HG03280 (cell line): ENCODE results near the gene DDIAS.
A peak's percentile ranks its signal among the peaks of the same experiment; 100 is the strongest.
"Not testable (repeated sequence)": the region's sequence is repeated elsewhere in the genome, so short reads cannot be mapped to it uniquely, and the experiment has no call there.

Experiments
- ATAC-seq: cut with Tn5 transposase; IDR thresholded peaks from one replicate; pipeline ENCODE4 v1.9.1; 2021; ENCODE audit warnings: mild to moderate bottlenecking, moderate library complexity; ENCODE audit not compliant: unreplicated experiment

The DDIAS gene

GRCh38 chr11:82967381-82967780, 65.8 kb downstream of the DDIAS start:
- no peak for ATAC-seq

GRCh38 chr11:82969811-82970210, 68.3 kb downstream of the DDIAS start:
- peak; percentile 98 for ATAC-seq

- ATAC-seq, result not testable (repeated sequence)
These were observed 69.1 kb downstream of the DDIAS start for GRCh38 chr11:82970507-82971083.

- ATAC-seq, result peak; percentile 37
These were observed 70.0 kb downstream of the DDIAS start for GRCh38 chr11:82971519-82971946.

GRCh38 chr11:82972103-82972502, 70.6 kb downstream of the DDIAS start:
- ATAC-seq, result no peak

GRCh38 chr11:82974135-82974534, 72.6 kb downstream of the DDIAS start:
- ATAC-seq, result no peak

- no peak for ATAC-seq
These were observed 73.3 kb downstream of the DDIAS start for GRCh38 chr11:82974851-82975250.

GRCh38 chr11:82975882-82976281, 74.3 kb downstream of the DDIAS start:
- no peak for ATAC-seq

- ATAC-seq, result no peak
These were observed 75.2 kb downstream of the DDIAS start for GRCh38 chr11:82976786-82977185.

GRCh38 chr11:82978422-82979099, 77.0 kb downstream of the DDIAS start:
- no peak for ATAC-seq

- ATAC-seq, result no peak
These were observed 78.3 kb downstream of the DDIAS start for GRCh38 chr11:82979824-82980223.

- ATAC-seq, result no peak
These were observed 78.8 kb downstream of the DDIAS start for GRCh38 chr11:82980292-82980691.

- no peak for ATAC-seq
These were observed 79.4 kb downstream of the DDIAS start for GRCh38 chr11:82980947-82981346.

GRCh38 chr11:82981852-82982251, 80.3 kb downstream of the DDIAS start:
- ATAC-seq, result no peak
